Breast epithelium (tissue), 4 donors: Measurements from ENCODE around the gene GRIP1. TPM values are rescaled to one million over a fixed set of nuclear protein-coding genes. Genes with fewer than 3 reads are reported as not detected.

ENCODE experiments used
- DNase-seq, 2 donors: peaks; one replicate each; pipeline ENCODE4 v3.0.0-alpha.2; 2019; ENCODE audit warnings: low spot score in 2 of 2
- H3K27ac ChIP-seq, 2 donors: fragments of 200-600 bp; sonication (generic) in 1 of 2; one replicate each; pipeline ENCODE4 v1.5.1; 2016 to 2019; ENCODE audit warnings: mild to moderate bottlenecking in 1 of 2
- H3K27me3 ChIP-seq, 2 donors: fragments of 200-600 bp; sonication (generic) in 1 of 2; one replicate each; pipeline versions ENCODE4 v1.5.1 to v1.6.0; 2017 to 2019; ENCODE audit warnings: control low read depth in 1 of 2, mild to moderate bottlenecking in 1 of 2
- H3K36me3 ChIP-seq: fragments of 200-600 bp; one replicate; pipeline ENCODE4 v1.5.1; 2019
- H3K4me1 ChIP-seq, 2 donors: fragments of 200-600 bp; sonication (generic); one replicate each; pipeline ENCODE4 v1.5.1; 2016 to 2019; ENCODE audit warnings: control low read depth in 1 of 2
- H3K4me3 ChIP-seq, 3 donors: fragments of 200-600 bp; sonication (generic); 1 replicate in 2 of 3; 2 replicates in 1 of 3; pipeline ENCODE4 v1.5.1; 2016 to 2019; ENCODE audit warnings: mild to moderate bottlenecking in 3 of 3, moderate library complexity in 2 of 3
- H3K9me3 ChIP-seq, 2 donors: fragments of 200-600 bp; sonication (generic) in 1 of 2; one replicate each; pipeline ENCODE4 v1.5.1; 2016 to 2019; ENCODE audit warnings: control low read depth in 1 of 2
- CTCF ChIP-seq, 3 donors: fragments of 450-650 bp; IDR thresholded peaks; one replicate each; pipeline ENCODE4 v1.5.1; 2016 to 2017; ENCODE audit warnings: antibody characterized with exemption in 3 of 3, mild to moderate bottlenecking in 3 of 3, moderate library complexity in 3 of 3
- POLR2A ChIP-seq: fragments of 450-650 bp; IDR thresholded peaks from one replicate; pipeline ENCODE4 v1.6.1; 2016; ENCODE audit warnings: antibody characterized with exemption, mild to moderate bottlenecking, moderate library complexity
- POLR2AphosphoS5 ChIP-seq, 3 donors: sonication (generic); formaldehyde crosslinking; IDR thresholded peaks; one replicate each; pipeline ENCODE4 v1.6.1; 2017; ENCODE audit warnings: antibody characterized with exemption in 3 of 3
- intact Hi-C: fragments of 100-400 bp; cut with DNase I; formaldehyde crosslinking; loops from one replicate; pipeline ENCODE4 v1.15.1; 2023; ENCODE audit warnings: low total_unique reads
- total RNA-seq, 3 donors: library from RNA; depleted of rRNA; stranded (reverse); fragments of >200 nt; gene quantifications; one replicate each; pipeline ENCODE4 v1.1.0, GENCODE V29; 2016

Gene GRIP1
- total RNA-seq, 3 donors from 2014 or later, result 0.48 to 6.3 (median 2.9) TPM

GRCh38 chr12:66663611-66664010, 15.3 kb downstream of the GRIP1 start:
- no peak for TF ChIP-seq POLR2A
- TF ChIP-seq CTCF (IDR thresholded peaks at IDR 0.05), result no peak
- TF ChIP-seq POLR2AphosphoS5 (IDR thresholded peaks at IDR 0.05), result no peak
- no peaks in the 10 kb centered on the region for H3K27me3 ChIP-seq
- DNase-seq, result no peak
- no peak overlapping the region for H3K27ac ChIP-seq
- H3K4me3 ChIP-seq, result no peak overlapping the region
- no peaks in the 10 kb centered on the region for H3K36me3 ChIP-seq
- no peaks in the 10 kb centered on the region for H3K4me1 ChIP-seq
- no peaks in the 10 kb centered on the region for H3K9me3 ChIP-seq
- intact Hi-C loops, result no loop called here

GRCh38 chr12:66662729-66663128, 16.1 kb downstream of the GRIP1 start:
- no peaks in the 10 kb centered on the region for H3K4me1 ChIP-seq
- no peaks in the 10 kb centered on the region for H3K36me3 ChIP-seq
- TF ChIP-seq POLR2AphosphoS5 (IDR thresholded peaks at IDR 0.05), result no peak
- no peak for TF ChIP-seq CTCF (IDR thresholded peaks at IDR 0.05)
- TF ChIP-seq POLR2A, result no peak
- intact Hi-C loops, result no loop called here
- no peak for DNase-seq
- H3K27me3 ChIP-seq, result no peaks in the 10 kb centered on the region
- H3K4me3 ChIP-seq, result no peak overlapping the region
- H3K9me3 ChIP-seq, result no peaks in the 10 kb centered on the region
- H3K27ac ChIP-seq, result no peak overlapping the region

- TF ChIP-seq CTCF (IDR thresholded peaks at IDR 0.05) (no peak), POLR2A (no peak), POLR2AphosphoS5 (IDR thresholded peaks at IDR 0.05) (no peak)
- intact Hi-C loops, result no loop called here
- H3K9me3 ChIP-seq, result no peaks in the 10 kb centered on the region
Measured at GRCh38 chr12:66662179-66662578, 16.7 kb downstream of the GRIP1 start.

GRCh38 chr12:66661357-66661756, 17.5 kb downstream of the GRIP1 start:
- intact Hi-C loops, result no loop called here
- Histone ChIP-seq H3K4me3 (no peak overlapping the region), H3K36me3 (no peaks in the 10 kb centered on the region), H3K4me1 (no peaks in the 10 kb centered on the region), H3K9me3 (no peaks in the 10 kb centered on the region), H3K27ac (no peak overlapping the region), H3K27me3 (no peaks in the 10 kb centered on the region)
- TF ChIP-seq POLR2A (no peak), CTCF (IDR thresholded peaks at IDR 0.05) (no peak)
- no peak for DNase-seq

More at GRCh38 chr12:66662179-66662578, 16.7 kb downstream of the GRIP1 start:
- Histone ChIP-seq H3K4me1 (no peaks in the 10 kb centered on the region), H3K4me3 (no peak overlapping the region), H3K27ac (no peak overlapping the region), H3K27me3 (no peaks in the 10 kb centered on the region), H3K36me3 (no peaks in the 10 kb centered on the region)
- DNase-seq, result no peak

GRCh38 chr12:66653796-66654195, 25.1 kb downstream of the GRIP1 start:
- Histone ChIP-seq H3K27me3 (no peaks in the 10 kb centered on the region), H3K4me1 (no peaks in the 10 kb centered on the region), H3K9me3 (no peaks in the 10 kb centered on the region), H3K27ac (no peak overlapping the region), H3K4me3 (no peak overlapping the region), H3K36me3 (no peaks in the 10 kb centered on the region)
- intact Hi-C loops, result no loop called here
- DNase-seq, result no peak
- TF ChIP-seq CTCF (IDR thresholded peaks at IDR 0.05) (no peak), POLR2AphosphoS5 (IDR thresholded peaks at IDR 0.05) (no peak), POLR2A (no peak)
